ENCODE data around the gene ST8SIA4.

DNA sequence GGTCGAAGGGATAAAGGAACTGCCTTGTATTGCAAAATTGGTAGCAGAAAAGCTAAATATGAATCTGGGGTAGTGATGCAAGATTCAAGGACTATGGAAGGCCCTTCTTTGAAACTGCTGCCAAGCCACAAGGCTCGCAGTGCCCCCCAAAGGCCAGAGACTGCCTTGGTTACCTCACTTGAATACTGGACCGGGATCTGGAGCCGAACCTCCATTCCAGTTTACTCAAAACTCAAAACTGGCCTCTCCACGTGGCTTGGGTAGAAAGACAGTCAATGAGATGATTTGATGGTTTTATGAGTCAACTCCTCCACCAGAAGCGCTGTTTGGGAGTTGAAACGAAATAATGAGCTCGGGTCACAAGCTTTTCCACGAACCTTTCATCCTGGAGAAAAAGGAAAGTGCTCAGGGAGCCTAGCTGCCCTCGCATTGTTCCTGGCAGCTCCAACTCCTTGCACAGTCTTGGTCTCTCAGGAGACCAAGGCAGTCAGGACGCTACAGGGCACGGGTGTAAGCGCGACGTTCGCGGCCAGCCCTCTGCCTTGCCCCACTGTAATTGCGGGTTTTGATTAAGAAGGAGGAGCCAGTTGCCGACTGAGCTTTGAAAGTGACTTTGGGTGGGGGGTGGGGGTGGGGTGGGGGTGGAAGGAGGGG is 2.8 kb downstream of the ST8SIA4 start:
- peak; percentile 82 for TF ChIP-seq POLR2AphosphoS5 (IDR thresholded peaks at IDR 0.05; ENCODE audit: low read depth, low read length)
- peak; percentile 77; the same call in 1 of the 2 replicates for TF ChIP-seq POLR2A (IDR thresholded peaks at IDR 0.05; ENCODE audit: low read depth, low read length)
